ENCODE data around the gene MTSS2.

MTSS2 gene

GRCh38 chr16:70665806-70666735 is 19.8 kb downstream of the MTSS2 start:
- FAIRE-seq = no peak

GRCh38 chr16:70665113-70665694 is 20.6 kb downstream of the MTSS2 start:
- FAIRE-seq = no peak

GRCh38 chr16:70664325-70665112 is 21.3 kb downstream of the MTSS2 start:
- no peak for FAIRE-seq

- FAIRE-seq = no peak
Measured at GRCh38 chr16:70663524-70664324, 22.1 kb downstream of the MTSS2 start.

GRCh38 chr16:70662991-70663523 is 22.8 kb downstream of the MTSS2 start:
- no peak for FAIRE-seq

GRCh38 chr16:70661918-70662641 is 23.8 kb downstream of the MTSS2 start:
- FAIRE-seq = no peak

GRCh38 chr16:70661534-70661917 is 24.3 kb downstream of the MTSS2 start:
- no peak for FAIRE-seq

GRCh38 chr16:70660672-70661350 is 25.0 kb downstream of the MTSS2 start:
- no peak for FAIRE-seq

GRCh38 chr16:70659953-70660671 is 25.7 kb downstream of the MTSS2 start:
- no peak for FAIRE-seq

GRCh38 chr16:70659546-70659945 is 26.3 kb downstream of the MTSS2 start:
- FAIRE-seq = no peak

GRCh38 chr16:70658921-70659320 is 26.9 kb downstream of the MTSS2 start:
- FAIRE-seq = no peak

GRCh38 chr16:70657956-70658355 is 27.9 kb downstream of the MTSS2 start:
- FAIRE-seq = no peak

GRCh38 chr16:70656712-70657263 is 29.1 kb downstream of the MTSS2 start:
- no peak for FAIRE-seq

GRCh38 chr16:70656065-70656711 is 29.7 kb downstream of the MTSS2 start:
- FAIRE-seq = no peak

- peak; percentile 98 for FAIRE-seq
Measured at GRCh38 chr16:70653809-70654771, 31.8 kb downstream of the MTSS2 start.

GRCh38 chr16:70653406-70653805 is 32.4 kb downstream of the MTSS2 start:
- no peak for FAIRE-seq

GRCh38 chr16:70652322-70652721 is 33.5 kb downstream of the MTSS2 start:
- no peak for FAIRE-seq

GRCh38 chr16:70651524-70651923 is 34.3 kb downstream of the MTSS2 start:
- FAIRE-seq = no peak
